H9 (cell line): ENCODE measurements around the gene CLEC4C. TPM values are rescaled to one million over a fixed set of nuclear protein-coding genes. Genes with fewer than 3 reads are reported as not detected.

ENCODE experiments used
- DNase-seq: peaks from one replicate; pipeline ENCODE4 v3.0.0-alpha.2; 2017
- H2AFZ ChIP-seq: one replicate; pipeline ENCODE4 v1.6.1; 2013; ENCODE audit warnings: mild to moderate bottlenecking, low read length, control low read depth, moderate library complexity
- H2AK5ac ChIP-seq: 2 replicates; pipeline ENCODE4 v1.6.1; 2013; ENCODE audit warnings: low read length, control low read depth, mixed read lengths; ENCODE audit not compliant: insufficient read length
- H2BK120ac ChIP-seq: one replicate; pipeline ENCODE4 v1.6.1; 2013; ENCODE audit warnings: low read depth, mild to moderate bottlenecking, low read length, control low read depth, inconsistent platforms; ENCODE audit not compliant: poor library complexity, severe bottlenecking
- H2BK12ac ChIP-seq: 2 replicates; pipeline ENCODE4 v1.6.1; 2013; ENCODE audit warnings: low read length, control low read depth, mixed read lengths, low read depth; ENCODE audit not compliant: insufficient read length
- H2BK15ac ChIP-seq: 2 replicates; pipeline ENCODE4 v1.6.1; 2013; ENCODE audit warnings: low read depth, low read length, control low read depth
- H2BK20ac ChIP-seq: one replicate; pipeline ENCODE4 v1.6.1; 2013; ENCODE audit warnings: low read depth, mild to moderate bottlenecking, low read length, control low read depth, inconsistent platforms; ENCODE audit not compliant: poor library complexity, severe bottlenecking
- H2BK5ac ChIP-seq: 2 replicates; pipeline ENCODE4 v1.6.1; 2013; ENCODE audit warnings: low read length, control low read depth, mixed read lengths; ENCODE audit not compliant: insufficient read length
- H3K14ac ChIP-seq: 2 replicates; pipeline ENCODE4 v1.6.1; 2013; ENCODE audit warnings: low read length, control low read depth; ENCODE audit not compliant: insufficient read depth
- H3K18ac ChIP-seq: 2 replicates; pipeline ENCODE4 v1.6.1; 2013; ENCODE audit warnings: low read depth, mild to moderate bottlenecking, mixed read lengths, low read length, control low read depth; ENCODE audit not compliant: insufficient read length
- H3K23ac ChIP-seq: 2 replicates; pipeline ENCODE4 v1.6.1; 2013; ENCODE audit warnings: low read length, control low read depth, mixed read lengths, low read depth; ENCODE audit not compliant: insufficient read length
- H3K23me2 ChIP-seq: 2 replicates; pipeline ENCODE4 v1.6.1; 2013; ENCODE audit warnings: low read depth, mild to moderate bottlenecking, mixed read lengths, low read length, control low read depth; ENCODE audit not compliant: insufficient read length, poor library complexity, severe bottlenecking
- H3K27ac ChIP-seq: 2 replicates; pipeline ENCODE4 v1.5.1; 2013; ENCODE audit warnings: low read length, control low read depth, mixed read lengths, low read depth; ENCODE audit not compliant: insufficient read length
- H3K27me3 ChIP-seq: 2 replicates; pipeline ENCODE4 v1.6.1; 2013; ENCODE audit warnings: low read length, control low read depth, inconsistent platforms; ENCODE audit not compliant: insufficient read depth
- H3K4ac ChIP-seq: 2 replicates; pipeline ENCODE4 v1.6.1; 2013; ENCODE audit warnings: low read depth, mild to moderate bottlenecking, control low read depth, inconsistent platforms, low read length, moderate library complexity
- H3K4me1 ChIP-seq: 2 replicates; pipeline ENCODE4 v1.6.1; 2013; ENCODE audit warnings: low read length, control low read depth, inconsistent platforms; ENCODE audit not compliant: insufficient read depth
- H3K4me2 ChIP-seq: 2 replicates; pipeline ENCODE4 v1.6.1; 2013; ENCODE audit warnings: low read length, control low read depth, mixed read lengths; ENCODE audit not compliant: insufficient read length, insufficient read depth
- H3K56ac ChIP-seq: 2 replicates; pipeline ENCODE4 v1.6.1; 2013; ENCODE audit warnings: low read depth, mild to moderate bottlenecking, mixed read lengths, low read length, control low read depth; ENCODE audit not compliant: insufficient read length
- H3K79me1 ChIP-seq: 2 replicates; pipeline ENCODE4 v1.6.1; 2013; ENCODE audit warnings: low read depth, mild to moderate bottlenecking, moderate library complexity, low read length, control low read depth, inconsistent platforms; ENCODE audit not compliant: insufficient read depth, poor library complexity, severe bottlenecking
- H3K79me2 ChIP-seq: 2 replicates; pipeline ENCODE4 v1.6.1; 2013; ENCODE audit warnings: low read length, control low read depth, inconsistent platforms; ENCODE audit not compliant: insufficient read depth
- H3K9ac ChIP-seq: 2 replicates; pipeline ENCODE4 v1.6.1; 2013; ENCODE audit warnings: low read length, control low read depth, mixed read lengths; ENCODE audit not compliant: insufficient read length; ENCODE audit errors: extremely low read depth
- H3K9me3 ChIP-seq: one replicate; pipeline ENCODE4 v1.6.1; 2013; ENCODE audit warnings: low read depth, low read length, inconsistent platforms; ENCODE audit not compliant: control insufficient read depth
- H3T11ph ChIP-seq: one replicate; pipeline ENCODE4 v1.6.1; 2013; ENCODE audit warnings: mild to moderate bottlenecking, low read length, control low read depth, inconsistent platforms
- H4K20me1 ChIP-seq: one replicate; pipeline ENCODE4 v1.6.1; 2013; ENCODE audit not compliant: control insufficient read depth, insufficient read length, insufficient read depth
- H4K5ac ChIP-seq: 2 replicates; pipeline ENCODE4 v1.6.1; 2013; ENCODE audit warnings: low read depth, mild to moderate bottlenecking, mixed read lengths, low read length, control low read depth; ENCODE audit not compliant: insufficient read length
- H4K8ac ChIP-seq: replicated peaks from 2 replicates; pipeline ENCODE4 v1.6.1; 2013; ENCODE audit warnings: low read length, control low read depth, mixed read lengths, low read depth; ENCODE audit not compliant: insufficient read length
- H4K91ac ChIP-seq: 2 replicates; pipeline ENCODE4 v1.6.1; 2013; ENCODE audit warnings: low read depth, mild to moderate bottlenecking, moderate library complexity, mixed read lengths, low read length, control low read depth; ENCODE audit not compliant: insufficient read length
- H3K27ac Mint-ChIP-seq, 3 experiments: 2 replicates in 2 of 3; 3 replicates in 1 of 3; pipeline ENCODE4 v1.8.0; 2020 to 2021; ENCODE audit warnings: mixed read lengths in 3 of 3, mild to moderate bottlenecking in 1 of 3, moderate library complexity in 1 of 3
- H3K27me3 Mint-ChIP-seq: 2 replicates; pipeline ENCODE4 v1.8.0; 2021; ENCODE audit warnings: low read depth, mild to moderate bottlenecking, moderate library complexity, mixed read lengths
- H3K36me3 Mint-ChIP-seq, 3 experiments: 2 replicates in 2 of 3; 3 replicates in 1 of 3; pipeline ENCODE4 v1.8.0; 2020 to 2021; ENCODE audit warnings: low read depth in 3 of 3, mixed read lengths in 3 of 3; ENCODE audit not compliant: insufficient read depth in 1 of 3
- H3K4me1 Mint-ChIP-seq, 2 experiments: 2 replicates each; pipeline ENCODE4 v1.8.0; 2020; ENCODE audit warnings: mixed read lengths in 2 of 2
- H3K4me3 Mint-ChIP-seq, 2 experiments: 2 replicates in 1 of 2; 3 replicates in 1 of 2; pipeline ENCODE4 v1.8.0; 2020 to 2021; ENCODE audit warnings: mild to moderate bottlenecking in 2 of 2, mixed read lengths in 2 of 2, moderate library complexity in 1 of 2
- H3K9me3 Mint-ChIP-seq, 2 experiments: 2 replicates in 1 of 2; 3 replicates in 1 of 2; pipeline ENCODE4 v1.8.0; 2020; ENCODE audit warnings: mild to moderate bottlenecking in 2 of 2, mixed read lengths in 2 of 2, moderate library complexity in 1 of 2
- CTCF ChIP-seq: fragments of 200-600 bp; sonication (generic); conservative IDR thresholded peaks from 3 replicates; pipeline ENCODE4 v1.8.0; 2021; ENCODE audit warnings: antibody characterized with exemption, mild to moderate bottlenecking
- WGBS: extraction: QIAGEN DNeasy Blood & Tissue Kit; methylation state at CpG from one replicate; pipeline ENCODE4 v1.1.7; 2013; ENCODE audit warnings: missing lambda C conversion rate, low lambda C conversion rate, mixed read lengths; ENCODE audit not compliant: insufficient read length; ENCODE audit errors: extremely low coverage; 5-methylcytosine and 5-hydroxymethylcytosine counted together
- total RNA-seq: library from RNA; stranded (reverse); gene quantifications from 2 replicates; pipeline ENCODE4 v1.2.1, GENCODE V29; 2021

The CLEC4C gene
- total RNA-seq, 1 experiment from 2014 or later = 0.26 TPM

GRCh38 chr12:7723926-7724325, 23.2 kb downstream of the CLEC4C start:
- DNase-seq = no peak
- Histone ChIP-seq H2BK12ac (no peak overlapping the region), H3K4me1 (no peaks in the 10 kb centered on the region), H3K14ac (no peak overlapping the region), H3K18ac (no peak overlapping the region), H2AFZ (peak overlapping the region; percentile 2), H3K9ac (no peak overlapping the region), H4K8ac (no peak overlapping the region), H3K4ac (no peak overlapping the region), H2BK20ac (no peak overlapping the region), H4K5ac (no peak overlapping the region), H2AK5ac (no peak overlapping the region), H3T11ph (no peak overlapping the region), H3K56ac (no peak overlapping the region), H3K23me2 (no peaks in the 10 kb centered on the region), H3K79me2 (no peaks in the 10 kb centered on the region; the same call in 1 of the 2 replicates), H4K20me1 (no peaks in the 10 kb centered on the region), H3K27me3 (no peaks in the 10 kb centered on the region), H4K91ac (no peak overlapping the region), H2BK15ac (no peak overlapping the region), H3K23ac (no peak overlapping the region), H2BK120ac (no peak overlapping the region), H3K79me1 (no peaks in the 10 kb centered on the region), H3K27ac (no peak overlapping the region), H3K4me2 (no peak overlapping the region), H2BK5ac (no peak overlapping the region), H3K9me3 (no peaks in the 10 kb centered on the region)
- Mint-ChIP-seq H3K4me1 (0 out of 4 replicates have a peak, but pooled peaks cover 0 to 4% of the 10 kb centered on the region in 2 experiments), H3K27me3 (no peaks in the 10 kb centered on the region), H3K27ac (peak overlapping the region in 1 of 3 experiments; percentile 68; a peak in 1 of 7 replicates), H3K4me3 (no peak overlapping the region), H3K9me3 (peaks cover 13 to 14% of the 10 kb centered on the region in 2 experiments; a peak in 4 of 5 replicates), H3K36me3 (peaks cover 0 to 6% (median 0%) of the 10 kb centered on the region in 3 experiments; a peak in 3 of 7 replicates)
- no CpG with 5 or more reads among the region's 3 CpGs for WGBS
- TF ChIP-seq CTCF = no peak
